RWPE1 (cell line): Measurements from ENCODE around the gene ZNF556.
"Not testable (repeated sequence)": the region's sequence is repeated elsewhere in the genome, so short reads cannot be mapped to it uniquely, and the experiment has no call there.

Source experiments
- CTCF ChIA-PET: fragments of 350-600 bp; sonication (Branson Sonifier 250); formaldehyde crosslinking; extraction: SDS; loops from one replicate; lab custom pipeline; 2021; lab: Yijun Ruan, JAX
- POLR2A ChIA-PET: fragments of 400-600 bp; formaldehyde crosslinking; extraction: SDS; loops from one replicate; lab custom pipeline; 2020; ENCODE audit warnings: antibody characterized with exemption; ENCODE audit not compliant: low non-redundant PET; lab: Yijun Ruan, JAX
- DNase-seq: peaks from one replicate; pipeline ENCODE4 v3.0.0; 2012; ENCODE audit warnings: low spot score
- H3K27ac ChIP-seq: fragments of 450-650 bp; 2 replicates; pipeline ENCODE4 v1.5.1; 2017
- CTCF ChIP-seq: fragments of 450-650 bp; conservative IDR thresholded peaks from 2 replicates; pipeline ENCODE4 v1.5.1; 2017; ENCODE audit warnings: low read depth, mild to moderate bottlenecking

Gene ZNF556

GRCh38 chr19:2865334-2866100 lies 1.6 kb upstream of the ZNF556 start:
- no peak overlapping the region for H3K27ac ChIP-seq
- CTCF ChIA-PET, result interaction anchor here (0.6 kb wide), 1 partner anchor 264 kb away, joined by 3 read pairs; no protein-coding TSS in a partner anchor
- TF ChIP-seq CTCF, result no peak
- no peak for DNase-seq
- POLR2A ChIA-PET, result no interaction called here

- no peak overlapping the region for H3K27ac ChIP-seq
- no peak for TF ChIP-seq CTCF
- CTCF ChIA-PET, result interaction anchor here (0.6 to 0.8 kb wide), 2 partner anchors 7 to 280 kb away, joined by 3 read pairs; no protein-coding TSS in a partner anchor
- DNase-seq, result no peak
- POLR2A ChIA-PET, result no interaction called here
These were observed 575 bp upstream of the ZNF556 start for GRCh38 chr19:2866495-2867024.

- CTCF ChIA-PET, result no interaction called here
- POLR2A ChIA-PET, result no interaction called here
- no peak for DNase-seq
- H3K27ac ChIP-seq, result no peak overlapping the region
- no peak for TF ChIP-seq CTCF
These were observed 2.5 kb downstream of the ZNF556 start for GRCh38 chr19:2869618-2870017.

GRCh38 chr19:2872175-2872574 lies 5.0 kb downstream of the ZNF556 start:
- TF ChIP-seq CTCF, result peak; percentile 75
- POLR2A ChIA-PET, H3K27ac ChIP-seq, DNase-seq: not testable (repeated sequence)
- CTCF ChIA-PET, result interaction anchor here (0.6 to 0.7 kb wide), 3 partner anchors 19 to 223 kb away, joined by 3 read pairs; no protein-coding TSS in a partner anchor

- no peak overlapping the region for H3K27ac ChIP-seq
- CTCF ChIA-PET, result no interaction called here
- POLR2A ChIA-PET, result interaction anchor here (0.6 kb wide), 1 partner anchor 90 kb away, joined by 5 read pairs; no protein-coding TSS in a partner anchor
- no peak for TF ChIP-seq CTCF
- no peak for DNase-seq
These were observed 10.5 kb downstream of the ZNF556 start for GRCh38 chr19:2877398-2878331.
